Parathyroid adenoma (tissue), 2 donors: ENCODE data around the gene PDHA1.

Source experiments
- H2AFZ ChIP-seq: fragments of 300-600 bp; sonication (generic); one replicate; pipeline ENCODE4 v1.7.0; 2017; ENCODE audit warnings: antibody characterized with exemption, mild to moderate bottlenecking
- H3K27ac ChIP-seq: fragments of 300-600 bp; sonication (generic); one replicate; pipeline ENCODE4 v1.7.0; 2017
- H3K27me3 ChIP-seq: fragments of 300-600 bp; sonication (generic); one replicate; pipeline ENCODE4 v1.7.0; 2017; ENCODE audit warnings: low read length; ENCODE audit not compliant: control insufficient read depth, insufficient read depth
- H3K36me3 ChIP-seq: fragments of 300-600 bp; sonication (generic); one replicate; pipeline ENCODE4 v1.7.0; 2017; ENCODE audit warnings: low read length; ENCODE audit not compliant: control insufficient read depth, insufficient read depth
- H3K4me1 ChIP-seq: fragments of 300-600 bp; sonication (generic); one replicate; pipeline ENCODE4 v1.7.0; 2017; ENCODE audit warnings: control low read depth
- H3K4me2 ChIP-seq: fragments of 300-600 bp; sonication (generic); one replicate; pipeline ENCODE4 v1.7.0; 2017; ENCODE audit warnings: low read length
- H3K4me3 ChIP-seq: fragments of 300-600 bp; sonication (generic); one replicate; pipeline ENCODE4 v1.7.0; 2017; ENCODE audit warnings: low read depth, low read length
- H3K79me2 ChIP-seq: fragments of 300-600 bp; sonication (generic); one replicate; pipeline ENCODE4 v1.7.0; 2017; ENCODE audit warnings: control low read depth
- H3K9ac ChIP-seq: fragments of 300-600 bp; sonication (generic); one replicate; pipeline ENCODE4 v1.7.0; 2017; ENCODE audit warnings: mild to moderate bottlenecking
- H3K9me3 ChIP-seq: fragments of 300-600 bp; sonication (generic); one replicate; pipeline ENCODE4 v1.7.0; 2017; ENCODE audit warnings: low read length; ENCODE audit not compliant: control insufficient read depth
- CTCF ChIP-seq: fragments of 300-600 bp; sonication (generic); IDR thresholded peaks from one replicate; pipeline ENCODE4 v1.7.0; 2017; ENCODE audit warnings: antibody characterized with exemption, mild to moderate bottlenecking
- donor health status: primary hyperparathyroidism.

The PDHA1 gene

DNA sequence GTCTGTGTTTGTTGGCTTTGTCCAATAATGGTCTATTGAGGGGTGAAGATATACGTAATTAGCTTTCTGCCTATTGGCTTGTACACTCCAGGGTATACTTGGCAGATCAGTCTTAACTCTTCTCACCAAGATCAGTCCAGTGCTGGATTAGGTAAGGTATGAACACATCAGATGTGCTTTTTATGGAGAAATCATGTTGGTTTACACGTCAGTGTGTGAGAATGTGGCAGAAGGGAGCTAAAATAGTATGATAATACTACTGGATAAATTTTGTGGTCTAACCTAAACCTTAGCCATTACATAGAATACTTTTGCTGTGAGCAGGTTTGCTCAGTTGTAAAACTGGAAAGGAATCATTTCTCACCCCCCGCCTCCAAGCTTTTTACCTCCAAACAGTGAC is 4.2 kb downstream of the PDHA1 start:
- Histone ChIP-seq H3K4me3 (no peak overlapping the region), H2AFZ (no peak overlapping the region), H3K9ac (no peak overlapping the region), H3K4me1 (peaks cover 3% of the 10 kb centered on the region), H3K27ac (no peak overlapping the region), H3K9me3 (no peaks in the 10 kb centered on the region), H3K4me2 (no peak overlapping the region), H3K27me3 (no peaks in the 10 kb centered on the region), H3K36me3 (no peaks in the 10 kb centered on the region), H3K79me2 (peaks cover 6% of the 10 kb centered on the region)
- TF ChIP-seq CTCF, result no peak

DNA sequence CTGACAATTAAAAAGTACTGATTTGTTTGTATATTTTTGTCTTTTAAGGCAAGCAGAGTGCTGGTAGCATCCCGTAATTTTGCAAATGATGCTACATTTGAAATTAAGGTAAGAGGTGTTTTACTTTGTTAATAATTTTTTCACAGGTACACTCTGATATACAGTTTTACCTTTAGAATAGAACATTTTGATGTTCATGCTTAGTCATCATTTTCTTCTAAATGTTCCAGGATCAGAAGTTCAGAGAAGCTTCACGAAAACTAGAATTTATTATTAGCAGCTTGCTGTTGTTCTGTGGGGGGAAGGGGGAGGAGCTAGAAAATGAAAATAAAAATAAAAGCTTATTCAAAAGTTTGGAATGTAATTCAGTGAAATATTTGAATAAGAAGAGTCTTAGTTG is 5.5 kb downstream of the PDHA1 start:
- Histone ChIP-seq H3K27me3 (no peaks in the 10 kb centered on the region), H2AFZ (no peak overlapping the region), H3K4me3 (no peak overlapping the region), H3K27ac (no peak overlapping the region), H3K9ac (no peak overlapping the region), H3K4me1 (no peaks in the 10 kb centered on the region), H3K36me3 (no peaks in the 10 kb centered on the region), H3K79me2 (peaks cover 6% of the 10 kb centered on the region), H3K9me3 (no peaks in the 10 kb centered on the region), H3K4me2 (no peak overlapping the region)
- TF ChIP-seq CTCF, result no peak

- H3K4me3 ChIP-seq, result no peak overlapping the region
- no peak overlapping the region for H2AFZ ChIP-seq
- no peak overlapping the region for H3K4me2 ChIP-seq
- no peak for TF ChIP-seq CTCF
- H3K9ac ChIP-seq, result no peak overlapping the region
- no peaks in the 10 kb centered on the region for H3K9me3 ChIP-seq
- H3K4me1 ChIP-seq, result no peaks in the 10 kb centered on the region
- no peaks in the 10 kb centered on the region for H3K36me3 ChIP-seq
- H3K27me3 ChIP-seq, result no peaks in the 10 kb centered on the region
- no peak overlapping the region for H3K27ac ChIP-seq
- no peaks in the 10 kb centered on the region for H3K79me2 ChIP-seq
These were observed 7.2 kb downstream of the PDHA1 start for GRCh38 chrX:19350941-19351384.

- Histone ChIP-seq H3K27me3 (no peaks in the 10 kb centered on the region), H3K9me3 (no peaks in the 10 kb centered on the region), H3K36me3 (no peaks in the 10 kb centered on the region), H3K79me2 (no peaks in the 10 kb centered on the region), H3K27ac (no peak overlapping the region), H2AFZ (no peak overlapping the region), H3K4me2 (no peak overlapping the region), H3K4me3 (no peak overlapping the region), H3K9ac (no peak overlapping the region), H3K4me1 (no peaks in the 10 kb centered on the region)
- no peak for TF ChIP-seq CTCF
These were observed 10.9 kb downstream of the PDHA1 start for GRCh38 chrX:19354625-19355024.

GRCh38 chrX:19358521-19358920 is 14.8 kb downstream of the PDHA1 start:
- H3K36me3 ChIP-seq, result no peaks in the 10 kb centered on the region

More at GRCh38 chrX:19358521-19358920, 14.8 kb downstream of the PDHA1 start:
- Histone ChIP-seq H3K9me3 (no peaks in the 10 kb centered on the region), H3K79me2 (no peaks in the 10 kb centered on the region), H3K4me3 (no peak overlapping the region), H3K9ac (no peak overlapping the region), H3K27me3 (no peaks in the 10 kb centered on the region), H2AFZ (no peak overlapping the region), H3K27ac (no peak overlapping the region), H3K4me1 (no peaks in the 10 kb centered on the region), H3K4me2 (no peak overlapping the region)
- TF ChIP-seq CTCF, result no peak
